ENCODE data around the gene BCL7C.

The BCL7C gene

GRCh38 chr16:30930160-30930571 is 36.3 kb upstream of the BCL7C start:
- no peak for TF ChIP-seq CTCF (conservative IDR thresholded peaks at IDR 0.05; ENCODE audit: low read depth, low read length)
- no peak overlapping the region for H3K4me3 ChIP-seq (ENCODE audit: low read depth, low read length)
- no peak for DNase-seq (ENCODE audit: low read depth)

- TF ChIP-seq CTCF (conservative IDR thresholded peaks at IDR 0.05; ENCODE audit: low read depth, low read length) = no peak
Measured at GRCh38 chr16:30929167-30929566, 35.3 kb upstream of the BCL7C start.

GRCh38 chr16:30928390-30928789 is 34.5 kb upstream of the BCL7C start:
- no peak overlapping the region for H3K4me3 ChIP-seq (ENCODE audit: low read depth, low read length)
- no peak for DNase-seq (ENCODE audit: low read depth)
- no peak for TF ChIP-seq CTCF (conservative IDR thresholded peaks at IDR 0.05; ENCODE audit: low read depth, low read length)

More at GRCh38 chr16:30929167-30929566, 35.3 kb upstream of the BCL7C start:
- no peak for DNase-seq (ENCODE audit: low read depth)
- no peak overlapping the region for H3K4me3 ChIP-seq (ENCODE audit: low read depth, low read length)

- DNase-seq (ENCODE audit: low read depth) = peak; percentile 64
- no peak for TF ChIP-seq CTCF (conservative IDR thresholded peaks at IDR 0.05; ENCODE audit: low read depth, low read length)
Measured at GRCh38 chr16:30927789-30928378, 34.0 kb upstream of the BCL7C start.

GRCh38 chr16:30926937-30927788 is 33.3 kb upstream of the BCL7C start:
- DNase-seq (ENCODE audit: low read depth) = no peak
- H3K4me3 ChIP-seq (ENCODE audit: low read depth, low read length) = no peak overlapping the region
- no peak for TF ChIP-seq CTCF (conservative IDR thresholded peaks at IDR 0.05; ENCODE audit: low read depth, low read length)

More at GRCh38 chr16:30927789-30928378, 34.0 kb upstream of the BCL7C start:
- no peak overlapping the region for H3K4me3 ChIP-seq (ENCODE audit: low read depth, low read length)

- TF ChIP-seq CTCF (conservative IDR thresholded peaks at IDR 0.05; ENCODE audit: low read depth, low read length) = no peak
- no peak for DNase-seq (ENCODE audit: low read depth)
- no peak overlapping the region for H3K4me3 ChIP-seq (ENCODE audit: low read depth, low read length)
Measured at GRCh38 chr16:30925995-30926811, 32.3 kb upstream of the BCL7C start.
